GM21737 (cell line): Measurements from ENCODE around the gene PAX7.
"Not testable (repeated sequence)": the region's sequence is repeated elsewhere in the genome, so short reads cannot be mapped to it uniquely, and the experiment has no call there.

Source experiments
- ATAC-seq: cut with Tn5 transposase; IDR thresholded peaks from one replicate; pipeline ENCODE4 v1.9.1; 2021; ENCODE audit warnings: mild to moderate bottlenecking, moderate library complexity; ENCODE audit not compliant: unreplicated experiment

PAX7 gene

DNA sequence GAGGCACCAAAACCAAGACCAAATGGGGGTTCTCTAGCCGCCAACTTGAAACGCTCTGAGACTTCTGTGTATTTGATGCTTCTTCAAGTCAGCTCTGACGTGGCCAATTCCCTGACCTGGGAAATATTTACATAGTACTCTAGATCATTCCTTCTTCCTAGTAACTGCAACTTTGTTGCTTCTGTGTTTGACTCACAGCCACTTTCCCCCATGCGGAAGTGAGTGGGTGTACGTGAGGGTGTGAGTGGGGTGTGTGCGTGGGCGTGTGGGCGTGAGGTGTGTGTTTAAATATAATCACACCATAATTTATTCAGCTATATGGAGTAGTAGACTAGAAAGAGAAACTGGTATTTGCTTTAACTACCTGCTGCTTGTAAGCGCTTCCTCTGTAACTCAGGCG is 117.8 kb downstream of the PAX7 start:
- no peak for ATAC-seq

DNA sequence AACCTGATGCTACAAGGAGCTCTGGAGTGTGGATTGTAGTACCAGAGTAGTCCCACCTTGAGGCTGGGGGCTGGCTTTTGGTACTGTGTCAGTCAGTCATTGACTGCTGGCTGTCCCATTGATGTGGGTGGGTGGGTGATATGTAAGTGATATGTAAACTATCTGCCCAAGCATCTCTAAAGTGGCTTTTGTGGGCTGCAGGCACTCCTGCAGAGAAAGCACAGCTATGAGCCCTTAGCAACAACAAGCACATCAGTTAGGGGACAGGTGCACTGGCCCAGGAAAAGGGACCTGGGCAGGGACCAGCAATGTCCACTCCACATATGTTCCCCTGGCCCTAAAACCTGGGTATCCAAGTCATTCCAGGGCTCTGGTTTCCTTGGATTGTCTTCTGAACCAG is 118.9 kb downstream of the PAX7 start:
- no peak for ATAC-seq

DNA sequence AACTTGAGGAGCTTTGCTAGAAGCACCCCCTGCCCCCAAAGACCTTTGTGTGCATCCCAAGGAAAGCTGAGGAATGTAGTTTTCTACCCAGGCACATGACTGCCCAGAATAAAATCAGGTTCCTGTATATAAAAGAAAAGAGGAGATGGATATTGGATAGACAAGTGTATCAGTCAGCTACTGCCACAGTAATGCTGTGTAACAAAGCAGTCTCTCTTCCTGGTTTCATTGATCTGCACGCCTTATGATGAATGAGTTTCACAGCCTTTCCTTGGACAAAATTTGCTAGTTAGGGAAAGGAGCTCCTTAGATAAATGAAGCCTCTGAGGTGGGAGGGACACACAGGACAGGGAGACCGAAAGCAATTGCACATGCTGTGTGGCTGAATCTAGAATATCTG is 120.0 kb downstream of the PAX7 start:
- no peak for ATAC-seq

DNA sequence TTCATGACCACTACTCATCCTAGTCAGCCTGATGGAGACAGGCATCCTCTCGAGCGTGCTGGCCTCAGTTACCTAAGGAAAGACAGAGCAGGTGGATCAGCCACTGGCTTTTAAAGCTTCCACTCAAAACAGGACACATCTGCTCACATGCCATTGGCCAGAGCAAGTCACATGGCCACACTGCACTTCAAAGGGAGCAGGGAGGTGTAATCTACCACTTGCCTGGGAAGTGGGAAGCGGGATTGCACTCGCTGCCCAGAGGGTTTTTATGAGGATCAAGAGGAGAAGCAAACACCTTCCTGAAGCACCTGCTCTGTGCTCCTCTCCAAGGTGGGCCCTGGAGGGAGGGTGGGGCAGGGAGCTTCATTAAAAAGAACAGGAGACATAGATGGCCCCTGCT is 120.8 kb downstream of the PAX7 start:
- ATAC-seq, result no peak

DNA sequence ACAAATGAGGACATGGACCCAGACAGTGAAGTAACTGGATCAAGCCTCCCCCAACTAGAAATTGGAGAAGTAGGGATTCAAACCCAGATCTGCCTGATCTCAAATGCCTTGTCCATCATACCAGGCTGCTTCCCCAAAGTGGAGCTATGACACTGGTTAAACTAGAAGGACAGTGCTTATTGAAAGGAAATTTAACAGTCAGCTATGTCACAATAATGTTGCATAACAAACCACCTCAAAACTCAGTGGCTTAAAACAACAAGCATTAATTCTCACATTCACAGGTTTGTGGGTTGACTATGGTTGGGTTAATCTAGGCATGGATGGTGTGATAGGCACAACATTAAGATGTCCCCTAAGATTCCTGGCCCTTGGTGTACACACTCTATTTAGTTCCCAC is 121.8 kb downstream of the PAX7 start:
- ATAC-seq, result no peak

DNA sequence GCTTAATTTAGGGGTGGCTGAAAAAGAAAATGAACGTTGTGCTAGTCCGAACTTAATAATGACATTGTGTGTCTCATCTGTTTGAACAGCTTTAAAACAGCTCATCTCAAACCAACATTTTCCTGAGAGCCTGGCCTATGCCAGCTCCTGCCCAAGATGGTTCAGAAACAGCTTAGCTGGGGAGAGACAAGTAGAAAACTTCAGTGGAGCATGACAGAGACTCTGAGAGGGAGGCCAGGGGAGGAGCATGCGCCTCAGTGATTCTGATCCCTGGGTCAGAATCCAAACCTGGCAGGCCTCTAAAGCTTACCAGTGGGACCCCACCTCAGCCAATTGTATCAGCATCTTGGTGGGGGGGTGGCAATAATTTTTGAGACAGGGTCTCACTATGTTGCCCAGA is 129.5 kb downstream of the PAX7 start:
- no peak for ATAC-seq

DNA sequence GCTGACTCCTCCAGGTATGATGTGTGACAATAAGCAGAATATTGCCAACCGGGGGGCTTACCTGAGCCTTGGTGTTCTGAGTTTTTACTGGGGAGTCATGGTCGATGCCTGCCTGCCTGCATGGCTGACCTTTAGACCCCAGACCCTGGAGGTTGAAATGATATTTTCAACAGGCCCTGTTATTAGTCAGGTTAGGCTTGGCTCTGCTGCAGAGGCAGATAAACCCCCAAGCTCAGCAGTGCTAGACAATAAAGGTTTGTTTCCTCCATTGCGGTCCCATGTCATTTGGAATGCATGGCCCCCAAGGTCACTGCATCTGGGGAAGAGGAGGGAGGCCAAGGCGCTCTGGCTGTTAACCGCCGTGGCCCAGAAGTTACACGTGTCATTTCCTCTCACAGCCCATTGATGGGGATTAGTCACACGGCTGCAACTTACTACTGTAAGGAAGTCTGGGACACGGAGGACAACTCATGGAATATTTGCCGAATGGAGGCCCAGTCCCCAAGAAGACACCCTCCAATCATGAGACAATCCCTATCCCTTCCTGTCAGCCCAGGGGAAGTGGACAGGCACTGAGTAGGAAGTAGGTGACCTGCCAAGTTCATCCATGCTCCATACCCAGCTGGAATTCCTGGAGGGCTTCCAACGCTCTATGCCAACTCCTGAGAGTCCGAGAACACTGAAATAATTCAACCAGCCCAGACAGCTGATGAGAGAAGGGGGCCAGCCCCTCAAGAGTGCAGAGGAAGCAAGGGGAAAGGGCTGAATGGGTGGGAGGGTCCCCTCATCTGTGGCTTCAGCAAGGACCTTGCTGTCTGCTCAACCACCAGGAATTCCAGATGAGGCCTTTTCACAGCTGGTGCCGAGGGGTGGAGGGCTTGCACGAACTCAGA is 131.5 kb downstream of the PAX7 start:
- no peak for ATAC-seq

DNA sequence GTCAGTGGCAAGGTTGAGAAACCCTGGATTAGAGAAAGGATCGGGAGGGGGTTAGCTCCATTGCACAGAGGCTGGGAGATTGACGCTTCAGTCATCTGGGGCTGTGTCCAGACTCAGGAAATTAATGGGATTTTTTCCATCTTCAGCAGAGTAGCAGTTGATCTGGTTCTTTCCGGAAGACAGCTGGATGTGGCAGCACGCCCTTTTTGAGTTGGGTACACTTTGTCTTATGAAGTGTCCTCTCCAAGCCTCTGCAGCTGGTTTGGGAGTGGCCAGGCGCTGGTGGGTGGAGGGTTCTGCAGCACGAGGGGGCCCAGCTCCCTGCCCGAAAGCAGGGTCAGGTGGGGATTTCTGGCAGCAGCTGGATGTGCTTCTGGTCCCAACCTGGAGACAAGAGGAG is 133.7 kb downstream of the PAX7 start:
- no peak for ATAC-seq

DNA sequence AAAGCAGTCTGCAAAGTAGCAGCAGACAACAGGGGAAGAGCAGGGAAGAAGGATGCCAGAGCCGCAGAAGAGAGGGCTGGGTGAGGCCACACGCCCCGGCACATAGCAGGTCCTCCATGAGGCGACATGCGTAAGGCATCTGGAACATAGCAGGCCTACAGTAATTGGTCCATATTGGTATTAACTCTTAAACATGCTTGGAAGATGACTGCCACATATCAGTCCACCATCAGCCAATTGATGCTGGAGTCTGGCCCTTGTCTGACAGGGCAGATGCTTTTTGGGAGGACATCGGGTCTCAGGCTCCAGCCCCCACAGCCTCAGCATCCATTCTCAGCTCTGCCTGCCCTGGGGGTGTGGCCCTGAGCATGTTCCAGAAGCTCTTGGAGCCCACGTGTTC is 135.1 kb downstream of the PAX7 start:
- no peak for ATAC-seq

DNA sequence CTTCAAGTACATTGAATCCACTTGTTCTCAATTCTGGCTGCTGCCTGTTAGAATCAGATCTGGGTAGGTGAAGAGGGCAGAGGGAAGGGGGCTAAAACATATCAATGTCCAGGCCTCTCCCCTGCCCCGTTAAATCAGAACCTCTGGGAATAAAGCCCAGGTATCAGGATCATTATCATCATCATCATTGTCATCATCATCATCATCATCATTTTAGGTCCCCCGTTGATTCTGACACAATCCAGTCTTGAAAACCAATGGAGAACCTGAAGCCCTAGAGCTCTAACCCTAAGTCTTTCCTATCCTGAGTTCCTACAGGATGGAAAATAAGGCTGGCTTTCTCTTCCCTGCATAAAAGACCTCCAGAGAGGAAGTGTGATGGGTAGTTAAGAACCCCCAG is 135.7 kb downstream of the PAX7 start:
- ATAC-seq, result no peak

DNA sequence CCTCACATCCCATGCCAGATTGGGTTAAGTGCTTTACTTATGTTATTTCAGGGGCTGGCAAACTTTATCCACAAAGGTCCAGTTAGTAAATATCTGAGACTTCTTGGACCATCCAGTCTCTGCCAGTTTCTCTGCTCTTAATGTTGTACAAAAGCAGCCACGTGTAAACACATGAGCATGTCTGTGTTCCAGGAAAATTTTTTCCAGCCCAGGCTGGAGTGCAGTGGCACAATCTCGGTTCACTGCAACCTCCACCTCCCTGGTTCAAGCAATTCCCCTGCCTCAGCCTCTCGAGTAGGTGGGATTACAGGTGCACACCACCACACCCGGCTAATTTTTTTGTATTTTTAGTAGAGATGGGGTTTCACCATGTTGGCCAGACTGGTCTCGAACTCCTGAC is 136.9 kb downstream of the PAX7 start:
- not testable (repeated sequence) for ATAC-seq

DNA sequence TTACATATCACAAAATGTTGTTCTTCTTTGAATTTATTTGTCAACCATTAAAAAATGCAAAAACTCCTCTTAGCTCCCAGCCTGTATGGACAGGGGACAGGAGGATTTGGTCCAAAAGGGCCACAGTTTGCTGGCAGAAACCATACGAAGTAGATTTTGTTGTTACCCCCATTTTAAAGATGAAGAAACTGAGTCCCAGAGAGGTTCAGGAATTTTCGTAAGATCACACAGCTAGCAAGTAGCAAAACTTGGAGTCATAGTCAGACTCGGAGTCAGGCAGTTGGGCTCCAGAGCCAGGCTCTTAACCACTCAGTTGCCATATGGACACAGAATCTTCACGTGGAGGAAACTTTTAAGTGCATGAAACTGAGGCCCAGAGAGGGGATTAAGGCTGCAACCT is 137.4 kb downstream of the PAX7 start:
- no peak for ATAC-seq

DNA sequence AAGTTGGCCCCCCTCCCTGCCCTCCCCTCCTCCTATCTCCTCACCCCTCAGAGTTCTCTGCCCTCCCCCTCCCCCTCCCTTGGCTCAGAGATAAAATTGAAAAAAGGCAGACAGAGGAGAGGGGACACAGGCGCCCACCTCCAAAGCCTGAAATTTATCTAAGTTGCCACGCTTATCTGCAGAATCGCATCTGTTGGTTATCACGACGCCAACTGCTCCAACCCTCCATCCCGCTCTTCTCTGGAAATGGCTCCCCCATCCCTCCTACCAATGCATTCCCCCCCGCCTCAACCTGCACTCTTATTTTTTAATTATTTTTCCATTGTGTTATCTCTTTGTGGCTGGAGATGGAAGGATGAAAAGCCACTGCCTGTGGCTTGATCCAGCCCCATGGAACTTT is 138.5 kb downstream of the PAX7 start:
- ATAC-seq, result no peak

DNA sequence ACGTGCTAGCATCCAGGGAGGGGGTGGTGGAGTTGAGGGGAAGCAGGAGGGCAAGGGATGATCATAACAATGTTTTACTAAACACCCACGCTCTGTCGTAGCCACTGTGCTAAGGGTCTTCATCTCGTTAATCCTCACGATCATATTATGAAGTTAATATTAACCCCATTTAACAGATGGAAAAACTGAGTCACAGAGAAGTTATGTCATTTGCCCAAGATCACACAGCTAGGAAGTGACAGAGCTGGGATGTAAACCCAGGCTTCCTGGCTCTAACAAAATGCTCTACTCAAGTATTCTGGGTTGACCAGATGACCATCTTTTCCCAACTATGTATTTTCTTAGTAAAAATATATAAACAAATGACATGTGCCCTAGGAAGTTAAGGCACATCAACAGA is 140.2 kb downstream of the PAX7 start:
- no peak for ATAC-seq

DNA sequence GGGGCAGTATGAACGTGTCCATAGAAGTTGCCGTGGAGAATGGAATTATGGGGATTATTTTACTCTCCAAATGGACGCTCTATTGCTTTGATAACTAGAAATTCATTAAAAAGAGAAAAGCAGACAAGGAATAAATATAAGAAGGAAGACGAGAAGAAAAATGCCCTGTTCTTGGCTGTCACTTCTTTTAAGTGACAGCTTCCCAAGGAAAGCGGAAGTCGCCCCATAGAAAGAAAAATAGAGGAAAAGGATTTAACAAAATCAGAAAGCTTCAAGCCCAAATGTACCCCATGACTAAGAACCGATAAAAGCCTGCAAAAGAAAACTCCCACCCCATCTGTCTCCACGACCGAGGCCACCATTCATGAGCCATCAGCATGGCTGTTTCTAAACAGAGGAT is 143.1 kb downstream of the PAX7 start:
- no peak for ATAC-seq

DNA sequence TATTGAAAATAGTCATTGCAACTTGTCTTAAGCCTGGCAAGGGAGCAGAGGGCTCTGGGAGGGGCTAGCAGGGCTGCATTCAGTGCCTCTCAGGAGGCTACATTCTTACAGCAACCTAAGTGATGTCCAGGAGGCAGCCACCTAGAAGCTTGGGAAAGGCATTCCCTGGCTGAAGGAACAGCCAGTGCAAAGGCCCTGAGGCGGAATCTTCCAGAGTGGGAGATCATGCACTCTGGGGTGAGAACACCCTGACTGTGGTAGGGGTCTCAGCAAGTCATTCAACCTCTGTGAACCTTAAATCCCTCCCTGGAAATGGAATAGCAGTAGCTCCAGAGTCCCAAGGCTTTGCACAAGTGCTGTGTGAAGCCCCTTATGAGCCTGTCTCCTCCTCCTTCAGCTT is 144.7 kb downstream of the PAX7 start:
- ATAC-seq, result no peak

DNA sequence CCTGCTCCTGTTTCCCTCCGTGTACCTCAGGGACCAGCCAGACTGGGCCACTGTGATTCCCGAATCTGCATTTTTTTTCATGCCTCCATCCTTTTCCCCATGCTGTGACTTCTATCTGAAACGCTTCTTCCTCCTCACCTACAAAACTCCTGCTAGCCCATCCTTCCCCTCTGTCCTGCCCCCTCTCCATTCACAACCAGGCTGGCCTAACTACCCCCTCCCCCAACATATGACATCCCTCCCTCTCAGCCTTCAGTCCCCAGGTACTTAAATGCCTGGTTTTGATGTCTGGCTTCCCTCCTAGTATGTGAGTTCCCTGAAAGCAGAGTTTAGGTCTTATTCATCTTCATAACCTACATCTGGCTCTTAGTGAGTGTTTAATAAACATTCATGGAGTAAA is 146.1 kb downstream of the PAX7 start:
- no peak for ATAC-seq

DNA sequence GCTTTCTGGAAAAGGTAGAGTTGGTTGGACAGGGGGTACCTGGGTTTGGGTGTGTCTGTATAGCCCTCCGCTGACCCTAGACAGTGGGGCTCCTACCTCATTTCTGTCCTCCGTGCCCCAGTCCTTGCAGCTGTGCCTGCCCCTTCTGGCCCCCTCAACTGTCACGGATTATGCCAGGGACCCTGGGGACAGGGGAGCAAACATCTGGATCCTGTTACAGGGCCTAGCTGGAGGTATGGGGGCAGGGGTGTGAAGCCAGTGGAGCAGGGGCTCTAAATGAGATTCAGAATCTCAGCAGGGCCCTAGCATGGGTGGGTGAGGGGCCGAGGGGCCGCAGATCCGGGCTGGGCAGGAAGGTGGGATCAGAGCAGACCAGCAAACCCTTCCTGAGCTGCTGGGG is 147.8 kb downstream of the PAX7 start:
- no peak for ATAC-seq

DNA sequence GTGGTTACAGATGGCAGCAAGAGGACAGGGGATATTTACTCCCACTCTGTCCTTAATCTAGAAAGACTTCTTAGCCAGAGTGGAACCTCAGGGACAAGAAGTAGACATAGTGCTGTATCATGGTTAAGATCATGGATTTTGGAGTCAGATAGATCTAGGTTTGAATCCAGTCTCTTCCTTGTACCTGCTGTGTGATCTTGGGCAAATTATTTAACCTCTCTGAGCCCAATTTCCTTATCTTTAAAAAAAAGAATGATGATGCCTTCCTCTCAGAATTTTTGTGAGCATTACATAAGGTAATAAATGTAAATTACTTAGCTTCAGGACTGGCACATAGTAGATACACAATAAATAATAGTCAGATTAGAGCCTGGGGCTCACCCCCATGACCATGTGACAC is 150.4 kb downstream of the PAX7 start:
- ATAC-seq, result no peak

DNA sequence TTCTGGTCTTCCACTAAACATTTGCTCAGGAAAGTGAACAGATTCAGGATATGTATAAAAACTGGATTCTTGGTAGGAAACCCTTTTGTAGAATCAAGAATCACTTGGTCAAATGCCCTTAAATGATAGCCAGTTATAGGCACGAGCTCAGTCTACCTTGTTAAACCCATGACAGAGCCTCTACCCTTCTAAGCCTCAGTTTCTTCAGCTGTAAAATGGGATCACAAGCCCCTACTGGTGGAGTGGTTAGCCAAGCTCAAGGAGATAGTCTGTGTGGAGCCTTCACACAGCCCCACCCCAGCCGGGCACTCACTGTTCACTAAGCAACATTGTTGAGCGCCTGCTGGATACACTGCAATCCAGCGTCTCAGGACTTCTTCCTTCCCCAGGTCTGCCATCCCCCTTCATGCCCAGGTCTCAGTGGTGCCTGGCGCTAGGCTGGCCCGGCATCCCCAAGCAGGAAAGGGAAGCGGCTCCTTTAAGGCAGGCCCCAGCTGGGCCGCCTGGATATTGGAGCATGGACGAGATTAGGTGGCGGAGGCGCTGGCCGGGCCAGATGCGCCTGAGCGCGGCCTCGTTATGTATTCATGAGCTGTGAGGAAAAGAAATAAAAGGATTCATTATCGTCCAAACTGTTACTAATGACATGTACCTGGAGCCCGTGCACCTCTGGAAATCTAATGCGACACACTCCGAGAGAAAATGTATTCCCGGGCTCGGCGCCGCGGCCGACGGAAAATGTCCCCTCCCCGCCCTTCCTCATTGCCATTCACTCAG is 153.2 kb downstream of the PAX7 start:
- ATAC-seq, result no peak

DNA sequence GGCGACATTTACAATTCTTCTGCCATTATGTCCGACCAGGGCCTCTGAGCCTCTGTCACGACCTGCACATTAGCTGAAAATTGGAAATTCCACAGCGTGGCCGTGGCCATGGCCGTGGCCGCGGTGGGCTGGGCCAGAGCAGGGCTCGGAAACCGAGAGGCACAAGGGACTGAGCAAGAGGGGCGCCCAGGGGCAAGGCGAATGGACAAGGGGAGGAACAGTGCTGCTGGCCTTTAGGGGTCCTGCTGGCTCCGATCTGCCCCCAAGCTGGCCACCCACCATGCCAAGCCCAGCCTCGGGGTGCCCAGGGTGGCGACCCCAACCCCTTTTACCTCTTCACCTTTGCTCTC is 153.8 kb downstream of the PAX7 start:
- ATAC-seq, result no peak

DNA sequence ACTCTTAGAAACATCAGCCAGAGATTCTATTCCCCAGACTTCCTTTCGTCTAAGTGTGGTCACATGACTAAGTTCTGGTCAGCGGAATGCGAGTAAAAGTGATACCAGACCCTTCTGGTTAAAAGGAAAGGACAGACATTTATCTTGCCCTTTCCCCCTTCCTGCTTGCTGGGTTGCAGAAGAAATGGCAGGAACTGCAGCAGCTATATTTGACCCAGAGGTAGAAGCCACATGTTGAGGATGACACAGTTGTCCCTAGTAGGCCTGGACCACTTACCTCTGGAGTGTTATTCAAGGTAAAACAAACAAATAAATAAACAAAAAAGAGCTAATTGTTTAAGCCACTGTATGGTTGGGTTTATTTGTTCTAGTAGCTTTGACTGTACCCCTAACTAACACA is 155.5 kb downstream of the PAX7 start:
- no peak for ATAC-seq
